GM19468 (cell line): ENCODE measurements around the gene PPL.
"Not testable (repeated sequence)": the region's sequence is repeated elsewhere in the genome, so short reads cannot be mapped to it uniquely, and the experiment has no call there.

ENCODE experiments used
- ATAC-seq: cut with Tn5 transposase; IDR thresholded peaks from one replicate; pipeline ENCODE4 v1.9.1; 2021; ENCODE audit warnings: mild to moderate bottlenecking, moderate library complexity, moderate number of reproducible peaks; ENCODE audit not compliant: unreplicated experiment; ENCODE audit errors: extremely low read depth

PPL gene

DNA sequence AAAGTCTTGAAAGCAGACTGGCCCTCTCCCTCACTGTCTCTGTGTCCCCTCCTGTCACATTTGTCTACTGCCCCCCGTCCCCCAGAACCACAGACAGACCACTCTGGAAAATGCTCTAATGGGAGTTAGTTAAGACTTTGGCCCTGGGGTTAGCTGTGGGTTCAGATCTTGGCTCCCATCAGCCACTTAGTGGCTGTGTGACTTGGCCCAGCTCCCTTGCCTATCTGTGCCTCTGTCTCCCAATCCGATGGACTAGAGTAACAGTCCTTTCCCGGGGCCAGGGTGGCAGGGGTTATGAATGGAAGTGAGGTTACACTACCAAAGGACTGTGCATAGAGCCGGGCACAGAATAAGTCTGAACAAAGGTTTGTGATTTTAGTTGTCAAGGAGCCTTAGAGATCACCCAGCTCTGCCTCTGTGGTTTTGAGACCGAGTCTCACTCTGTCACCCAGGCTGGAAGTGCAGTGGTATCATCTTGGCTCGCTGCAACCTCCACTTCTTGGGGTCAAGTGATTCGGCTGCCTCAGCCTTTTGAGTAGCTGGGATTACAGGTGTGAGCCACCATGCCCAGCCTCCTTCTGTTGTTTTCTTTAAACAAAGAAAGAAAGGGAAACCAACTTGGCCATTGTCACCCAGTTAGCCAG, 23.7 kb downstream of the PPL start:
- no peak for ATAC-seq

- no peak for ATAC-seq
These were observed 25.0 kb downstream of the PPL start for GRCh38 chr16:4911970-4912386.

GRCh38 chr16:4910828-4911227, 26.1 kb downstream of the PPL start:
- no peak for ATAC-seq

GRCh38 chr16:4909825-4910224, 27.1 kb downstream of the PPL start:
- ATAC-seq, result no peak

- no peak for ATAC-seq
These were observed 28.0 kb downstream of the PPL start for GRCh38 chr16:4908854-4909401.

GRCh38 chr16:4904942-4905615, 31.9 kb downstream of the PPL start:
- ATAC-seq, result no peak

DNA sequence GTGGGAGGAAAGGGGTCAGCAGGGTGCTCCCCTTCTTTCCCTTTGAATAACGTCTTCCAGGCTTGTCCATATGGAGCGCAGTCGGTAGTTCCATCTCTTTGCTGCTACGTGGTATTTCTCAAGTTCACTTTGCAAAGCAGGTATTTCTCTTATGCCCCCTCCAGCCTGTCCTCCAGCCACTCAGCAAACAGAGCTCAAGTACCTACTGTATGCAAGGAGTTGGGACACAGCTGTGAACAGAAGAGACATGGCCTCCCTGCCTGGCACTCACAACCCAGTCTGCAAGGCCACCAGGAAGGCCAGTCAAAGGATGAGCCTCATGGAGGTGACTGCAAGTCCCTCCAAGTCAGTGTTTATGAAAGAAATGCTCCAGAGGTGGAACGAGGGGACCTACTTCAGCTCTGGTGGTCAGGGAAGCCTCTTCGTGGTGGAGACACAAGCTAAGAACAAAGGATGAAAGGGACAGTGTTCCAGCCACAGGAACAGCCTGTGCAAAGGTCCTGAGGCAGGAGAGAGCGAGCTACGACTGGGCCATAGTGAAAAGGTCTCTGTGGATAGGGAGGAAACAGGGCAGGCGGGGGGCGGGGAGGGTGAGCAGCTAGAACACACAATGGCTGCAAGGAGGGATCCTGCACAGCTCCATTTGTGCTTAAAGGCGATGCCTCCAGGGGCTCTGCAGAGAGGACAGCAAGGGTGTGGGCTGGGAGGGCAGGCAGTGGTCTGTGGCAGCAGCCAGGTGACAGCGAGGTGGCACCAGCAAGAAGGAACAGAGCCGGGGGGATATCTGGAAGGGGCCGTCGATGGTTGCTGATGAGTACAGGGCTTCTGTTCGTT, 32.6 kb downstream of the PPL start:
- no peak for ATAC-seq

DNA sequence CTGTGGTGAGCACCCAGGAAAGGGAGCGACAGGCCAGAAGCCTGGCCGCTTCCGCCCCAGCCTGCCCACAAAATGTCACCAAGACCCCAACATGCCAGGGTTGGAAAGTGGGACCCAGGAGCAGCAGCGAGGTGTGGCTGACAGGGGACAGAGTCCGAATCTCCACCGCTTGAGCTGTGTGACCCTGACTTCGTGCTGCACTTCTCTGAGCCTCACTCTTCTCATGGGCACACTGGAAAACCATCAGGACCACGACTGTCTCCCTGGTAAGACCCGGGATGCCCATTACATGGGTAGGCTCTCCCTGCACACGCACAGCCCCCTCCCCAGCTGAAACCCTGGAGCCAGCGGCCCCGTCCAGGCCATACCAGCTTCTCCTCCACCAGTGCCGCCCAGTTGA, 34.9 kb downstream of the PPL start:
- ATAC-seq, result no peak

DNA sequence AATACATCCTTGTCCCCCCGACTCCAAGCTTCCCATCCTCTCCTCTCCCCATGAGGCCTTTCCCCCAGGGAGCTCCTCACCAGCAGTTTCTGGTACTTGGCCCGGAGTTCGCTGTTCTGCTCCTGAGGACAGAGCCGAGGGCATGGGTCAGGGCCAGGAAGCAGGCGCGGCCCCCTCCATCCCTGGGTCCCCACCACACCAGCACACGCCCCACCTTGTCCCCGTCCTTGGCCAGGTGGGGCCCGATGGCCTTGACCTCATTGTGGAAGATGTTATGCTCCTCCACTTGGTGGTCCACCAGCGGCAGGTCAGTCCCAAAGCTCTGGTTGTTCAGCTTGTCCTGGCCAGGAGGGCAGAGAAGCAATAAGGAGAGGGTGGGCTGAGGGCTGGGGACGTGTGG, 36.2 kb downstream of the PPL start:
- ATAC-seq, result no peak

GRCh38 chr16:4900036-4900435, 36.9 kb downstream of the PPL start:
- ATAC-seq, result no peak

DNA sequence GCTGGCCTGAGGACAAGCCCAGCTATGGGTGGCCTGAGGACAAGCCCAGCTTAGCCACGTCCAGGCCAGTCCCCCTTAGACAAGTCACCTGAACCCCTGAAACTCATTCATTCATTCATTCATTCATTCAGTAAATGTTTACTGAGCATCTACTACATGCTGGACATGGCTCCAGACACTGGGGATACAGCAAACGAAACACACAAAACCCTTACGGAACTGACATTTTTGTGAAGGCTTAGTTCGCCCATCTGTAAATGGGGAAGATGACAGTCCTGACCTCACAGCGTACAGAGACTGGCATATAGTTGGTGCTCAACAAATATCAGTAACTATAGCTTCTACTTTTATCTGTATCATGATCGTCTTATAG, 37.5 kb downstream of the PPL start:
- no peak for ATAC-seq

DNA sequence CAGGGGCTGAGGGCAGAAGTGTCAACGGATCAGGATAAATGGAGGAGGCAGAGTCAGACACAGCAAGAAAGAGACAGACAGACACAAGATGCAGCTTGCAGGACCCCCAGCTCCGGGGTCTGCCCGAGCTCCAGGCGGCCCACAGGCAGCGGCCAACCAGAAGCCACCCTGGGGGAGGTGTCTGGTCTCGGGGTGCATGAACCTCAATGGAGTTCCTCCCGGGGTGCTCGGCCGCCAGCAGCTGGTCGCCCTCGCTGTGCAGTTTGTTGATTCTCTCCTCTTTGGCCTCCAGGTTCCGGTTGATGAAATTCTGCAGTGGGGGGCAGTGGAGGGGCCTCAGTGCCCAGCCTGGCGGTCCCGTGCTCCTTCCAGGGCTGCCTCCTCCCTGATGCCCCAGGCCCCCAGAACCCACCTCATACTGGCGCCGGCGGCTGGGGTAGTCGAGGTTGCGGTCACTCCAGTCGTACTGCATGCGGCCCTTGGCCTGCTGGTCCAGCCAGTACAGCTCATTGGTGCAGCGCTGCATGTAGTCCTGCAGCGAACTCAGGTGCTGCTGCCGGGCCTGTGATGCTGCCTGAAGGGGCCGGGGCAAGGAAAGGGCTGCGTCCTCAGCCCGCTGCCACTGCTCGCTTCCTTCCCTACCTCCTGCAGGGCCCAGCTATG, 38.0 kb downstream of the PPL start:
- no peak for ATAC-seq

GRCh38 chr16:4897328-4897727, 39.6 kb downstream of the PPL start:
- no peak for ATAC-seq

DNA sequence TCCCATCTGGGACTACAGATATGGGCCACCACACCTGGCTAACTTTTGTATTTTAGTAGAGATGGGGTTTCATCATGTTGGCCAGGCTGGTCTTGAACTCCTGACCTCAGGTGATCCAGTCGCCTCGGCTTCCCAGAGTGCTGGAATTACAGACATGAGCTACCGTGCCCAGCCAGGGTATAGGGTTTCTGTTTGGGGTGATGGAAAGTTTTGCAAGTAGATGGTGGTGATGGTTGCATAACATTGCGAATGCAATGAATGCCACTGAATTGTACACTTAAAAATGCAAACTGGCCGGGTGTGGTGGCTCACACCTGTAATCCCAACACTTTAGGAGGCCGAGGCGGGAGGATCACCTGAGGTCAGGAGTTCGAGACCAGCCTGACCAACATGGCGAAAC, 40.2 kb downstream of the PPL start:
- not testable (repeated sequence) for ATAC-seq

DNA sequence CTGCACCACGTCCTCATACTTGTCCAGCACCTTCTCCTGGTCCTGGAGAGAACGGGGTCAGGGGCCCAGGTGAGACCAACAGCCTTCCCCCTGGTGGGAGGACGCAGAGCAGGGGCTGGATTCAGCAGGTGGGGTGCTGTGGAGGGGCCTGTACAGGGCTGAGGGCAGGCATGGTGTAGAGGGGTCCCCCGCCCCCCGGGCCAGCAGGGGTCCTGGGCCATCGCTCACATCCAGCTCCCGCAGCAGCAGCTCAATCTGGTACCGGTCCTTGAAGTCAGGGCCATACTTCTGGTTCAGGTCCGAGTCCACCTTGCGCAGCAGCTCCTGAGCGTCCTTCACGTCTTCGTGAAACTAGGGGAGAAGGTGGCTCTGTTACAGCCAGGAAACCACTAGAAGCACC, 41.6 kb downstream of the PPL start:
- ATAC-seq, result no peak

DNA sequence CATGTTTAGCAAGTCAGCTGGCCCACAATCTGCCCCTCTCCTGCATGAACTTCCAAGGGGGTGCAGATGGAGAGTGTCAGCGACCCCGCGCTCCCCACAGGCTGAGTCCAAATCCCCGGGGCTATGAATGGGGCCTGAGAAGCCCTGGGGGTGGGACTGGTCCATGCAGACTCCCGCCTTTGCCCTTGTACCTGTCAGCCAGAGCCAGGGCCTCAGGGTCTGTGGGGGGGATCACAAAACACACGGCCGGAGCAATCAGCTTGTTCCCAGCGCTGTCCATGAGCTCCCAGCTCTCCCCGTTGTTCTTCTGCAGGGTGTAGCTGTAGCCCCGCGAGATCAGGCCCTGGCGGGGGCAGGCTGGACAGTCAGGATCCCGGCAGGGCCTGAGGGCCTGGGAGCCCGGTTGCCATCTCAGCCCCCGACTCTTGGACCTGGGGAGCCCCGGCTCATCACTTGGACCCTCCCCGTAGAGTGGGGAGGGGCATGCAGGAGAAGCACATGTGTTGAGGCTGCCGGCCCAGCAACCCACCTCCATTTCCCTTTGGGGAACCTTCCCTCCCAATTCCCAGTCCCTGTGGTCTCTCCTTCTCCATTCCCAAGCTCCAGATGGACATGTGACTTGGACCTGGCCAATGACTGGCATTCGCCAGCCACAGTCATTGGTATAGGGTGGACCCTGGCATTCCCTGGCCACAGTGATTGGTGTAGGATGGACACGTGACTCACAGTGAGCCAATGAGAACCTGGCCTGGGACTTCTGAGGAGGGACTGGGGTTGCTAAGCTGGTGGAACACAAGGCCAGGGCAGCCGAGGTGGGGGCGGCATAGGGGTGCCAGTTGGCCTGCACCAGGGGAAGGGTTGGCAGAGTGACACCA, 42.4 kb downstream of the PPL start:
- ATAC-seq, result no peak

- no peak for ATAC-seq
These were observed 43.7 kb downstream of the PPL start for GRCh38 chr16:4893103-4893862.

DNA sequence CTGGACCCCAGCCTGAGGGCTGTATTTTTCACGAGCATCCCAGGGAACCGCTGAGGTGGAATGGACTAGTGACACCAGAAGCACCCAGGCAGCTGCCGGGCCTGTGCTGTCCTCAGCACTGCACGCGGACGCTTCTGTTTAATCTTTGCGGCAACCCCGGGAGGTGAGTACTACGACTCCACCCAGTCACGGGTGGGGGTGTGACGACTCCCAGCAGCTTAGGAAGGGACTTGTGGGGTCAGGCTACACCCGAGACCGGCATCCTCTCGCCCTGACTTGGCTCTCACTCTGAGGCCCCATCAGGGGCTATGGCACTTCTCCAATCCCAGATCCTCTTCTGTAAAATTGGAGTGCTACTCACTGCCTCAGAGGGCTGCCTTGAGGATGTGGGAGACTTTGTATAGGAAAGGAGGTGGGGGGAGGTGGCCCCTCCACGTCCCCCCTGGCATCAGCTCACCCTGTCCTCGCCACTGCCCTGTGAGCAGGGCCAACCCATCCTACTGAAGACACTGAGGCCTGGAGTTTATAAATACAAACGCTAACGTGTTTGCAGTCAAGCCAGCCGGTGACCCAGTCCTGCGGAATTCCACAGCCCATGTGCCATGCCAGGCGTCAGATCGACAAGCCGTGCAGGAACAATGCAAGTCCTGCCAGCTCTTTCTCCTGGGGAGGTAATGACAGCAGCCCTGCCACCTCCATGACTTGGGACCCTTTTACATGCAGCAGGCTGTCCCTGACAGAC, 44.4 kb downstream of the PPL start:
- ATAC-seq, result no peak
